ENCODE measurements around the gene PAQR7. TPM values are rescaled to one million over a fixed set of nuclear protein-coding genes. Genes with fewer than 3 reads are reported as not detected.

Gene PAQR7
- total RNA-seq, 1 experiment from 2014 or later: 6.7 TPM

DNA sequence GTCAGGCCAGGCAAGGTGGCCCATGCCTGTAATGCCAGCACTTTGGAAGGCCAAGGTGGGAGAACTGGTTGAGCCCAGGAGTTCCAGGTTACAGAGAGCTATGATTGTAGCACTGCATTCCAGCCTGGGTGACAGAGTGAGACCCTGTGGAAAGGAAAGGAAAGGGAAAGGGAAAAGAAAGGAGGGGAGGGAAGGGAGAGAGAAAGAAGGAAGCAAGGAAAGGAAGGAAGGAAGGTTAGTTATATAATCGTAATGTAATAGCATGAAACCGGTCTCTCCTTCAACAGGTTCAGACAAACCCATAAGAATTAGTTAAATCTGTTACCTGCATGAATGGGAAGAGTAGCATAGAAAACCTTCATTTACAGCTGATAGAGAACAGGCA, 1.2 kb upstream of the PAQR7 start:
- ATAC-seq (no peak), DNase-seq (ENCODE audit: low spot score) (no peak)
- CTCF ChIA-PET: interaction anchor here (1.2 to 4.1 kb wide), 3 partner anchors 19 to 287 kb away, joined by 3 to 55 read pairs (median 6); no protein-coding TSS in a partner anchor
- no peak overlapping the region for H3K27ac Mint-ChIP-seq
- POLR2A ChIA-PET: interaction anchor here (2.5 kb wide), 1 partner anchor 16 kb away, joined by 16 read pairs; no protein-coding TSS in a partner anchor
- TF ChIP-seq ZNF423 (CRISPR knock-in tag; IDR thresholded peaks at IDR 0.05) (no peak), NR1H2 (CRISPR knock-in tag; IDR thresholded peaks at IDR 0.05) (no peak), ZNF416 (CRISPR knock-in tag; IDR thresholded peaks at IDR 0.05) (no peak), ARID4B (CRISPR knock-in tag; IDR thresholded peaks at IDR 0.05; ENCODE audit: borderline replicate concordance) (no peak), ZNF138 (CRISPR knock-in tag; conservative IDR thresholded peaks at IDR 0.05) (no peak), CREB1 (CRISPR knock-in tag; IDR thresholded peaks at IDR 0.05) (no peak), ZNF317 (CRISPR knock-in tag; IDR thresholded peaks at IDR 0.05; ENCODE audit: borderline replicate concordance, low read depth) (no peak)
- TF ChIP-seq, protein P1, sequence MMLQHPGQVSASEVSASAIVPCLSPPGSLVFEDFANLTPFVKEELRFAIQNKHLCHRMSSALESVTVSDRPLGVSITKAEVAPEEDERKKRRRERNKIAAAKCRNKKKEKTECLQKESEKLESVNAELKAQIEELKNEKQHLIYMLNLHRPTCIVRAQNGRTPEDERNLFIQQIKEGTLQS (CRISPR knock-in tag; conservative IDR thresholded peaks at IDR 0.05): no peak
- H3K4me3 Mint-ChIP-seq: no peak overlapping the region
- H3K36me3 Mint-ChIP-seq: no peaks in the 10 kb centered on the region
- peaks cover 21% of the 10 kb centered on the region for H3K27me3 Mint-ChIP-seq (ENCODE audit: low read depth)
- H3K4me1 Mint-ChIP-seq: peaks cover 13% of the 10 kb centered on the region
- no peaks in the 10 kb centered on the region for H3K9me3 Mint-ChIP-seq

DNA sequence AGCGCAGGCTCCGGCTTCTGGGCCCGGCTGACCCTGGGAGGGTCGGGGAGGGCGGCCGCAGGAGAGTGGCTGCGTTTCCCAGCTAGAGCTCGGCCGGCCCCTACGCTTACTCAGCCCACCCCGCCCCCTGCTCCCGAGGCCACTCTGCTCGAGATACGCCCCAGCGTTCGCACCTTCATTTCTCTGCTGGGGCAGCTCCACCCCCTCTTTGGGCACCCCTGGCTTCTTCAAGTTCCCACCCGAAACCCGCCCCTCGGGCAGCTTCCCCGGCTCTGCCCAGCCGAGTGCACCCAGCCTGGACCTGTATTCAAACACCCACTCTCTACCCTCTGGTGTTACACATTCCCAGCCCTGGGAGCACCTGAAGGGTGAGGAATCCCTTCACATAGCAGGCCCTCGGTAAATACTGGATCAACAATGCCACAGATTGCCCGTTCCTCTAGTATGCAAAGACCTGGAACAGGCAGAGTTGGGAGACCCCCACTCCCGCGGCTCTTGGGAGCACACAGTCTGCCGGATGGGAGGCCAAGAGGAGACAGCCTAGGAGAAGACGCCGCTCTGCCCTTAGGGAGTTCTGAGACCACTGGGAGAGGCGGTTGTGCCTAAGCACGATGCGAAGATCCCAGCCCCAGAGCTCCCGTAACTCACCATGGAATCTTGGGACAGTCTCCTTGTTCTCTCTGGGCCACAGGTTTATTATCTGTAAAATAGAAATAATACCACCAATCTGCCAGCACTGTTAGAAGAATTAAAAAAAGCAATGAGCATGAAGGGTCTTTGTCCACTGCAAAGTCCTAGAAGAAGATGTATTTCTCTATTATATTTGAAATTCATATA, 566 bp upstream of the PAQR7 start:
- CTCF ChIA-PET: interaction anchor here (1.1 to 4.1 kb wide), 12 partner anchors 12 to 410 kb away, joined by 3 to 55 read pairs (median 7); partner anchors contain the start of genes CEP85 and PAFAH2
- H3K36me3 Mint-ChIP-seq: no peaks in the 10 kb centered on the region
- ATAC-seq (peak; percentile 77), DNase-seq (ENCODE audit: low spot score) (peak; percentile 75)
- POLR2A ChIA-PET: interaction anchor here (0.6 to 2.5 kb wide), 5 partner anchors 17 to 371 kb away, joined by 3 to 16 read pairs (median 4); no protein-coding TSS in a partner anchor
- peaks cover 19% of the 10 kb centered on the region for H3K4me1 Mint-ChIP-seq
- peak overlapping the region; percentile 72 for H3K4me3 Mint-ChIP-seq
- no peaks in the 10 kb centered on the region for H3K9me3 Mint-ChIP-seq
- H3K27me3 Mint-ChIP-seq (ENCODE audit: low read depth): peaks cover 21% of the 10 kb centered on the region
- H3K27ac Mint-ChIP-seq: peak overlapping the region; percentile 80
- no peak for TF ChIP-seq ATF6 (CRISPR knock-in tag; IDR thresholded peaks at IDR 0.05)
- 0 out of 2 replicates have a peak, but pooled peaks have one; percentile 33 for TF ChIP-seq TEAD4 (CRISPR knock-in tag; IDR thresholded peaks at IDR 0.05)
- TF ChIP-seq RELA (CRISPR knock-in tag; IDR thresholded peaks at IDR 0.05; ENCODE audit: borderline replicate concordance): 0 out of 2 replicates have a peak, but pooled peaks have one; percentile 4

DNA sequence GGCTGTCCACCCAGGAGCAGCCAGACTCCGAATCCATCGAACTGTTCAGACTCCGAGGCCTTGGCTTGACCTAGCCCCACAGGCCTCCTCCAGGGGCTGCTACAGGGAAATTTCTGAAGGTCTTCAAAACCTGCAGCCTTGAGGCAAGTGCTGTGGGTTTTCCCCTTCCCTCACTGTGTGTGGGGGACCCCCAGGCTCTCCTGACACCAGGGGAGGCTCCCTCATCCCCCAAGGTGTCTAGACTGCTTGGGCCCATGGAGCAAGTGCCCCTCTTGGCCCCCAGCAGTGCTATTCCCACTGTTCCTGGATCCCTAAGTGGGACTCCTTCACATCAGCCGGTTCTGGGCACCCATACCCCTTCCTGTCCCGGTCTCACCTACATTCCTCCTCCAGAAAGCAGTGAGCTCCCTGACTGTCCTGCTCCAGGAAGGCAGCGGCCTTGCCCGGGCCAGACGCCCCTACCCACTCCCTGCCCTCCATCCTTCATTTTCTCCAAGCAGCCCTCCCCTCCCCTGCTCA, 814 bp downstream of the PAQR7 start:
- Mint-ChIP-seq H3K4me1 (peaks cover 24% of the 10 kb centered on the region), H3K9me3 (no peaks in the 10 kb centered on the region), H3K27ac (0 out of 2 replicates have a peak overlapping the region, but pooled peaks have one; percentile 15), H3K4me3 (peak overlapping the region; percentile 77), H3K36me3 (no peaks in the 10 kb centered on the region), H3K27me3 (ENCODE audit: low read depth) (peaks cover 19% of the 10 kb centered on the region)
- no peak for ATAC-seq
- ChIA-PET POLR2A (interaction anchor here (0.5 to 2.5 kb wide), 8 partner anchors 12 to 598 kb away, joined by 3 to 16 read pairs (median 4); partner anchors contain the start of genes HMGN2 and STMN1), CTCF (interaction anchor here (0.6 to 4.1 kb wide), 16 partner anchors 10 to 411 kb away, joined by 3 to 55 read pairs (median 5); partner anchors contain the start of genes CEP85 and PAFAH2)
- no peak for DNase-seq (ENCODE audit: low spot score)
- TF ChIP-seq, protein P2, sequence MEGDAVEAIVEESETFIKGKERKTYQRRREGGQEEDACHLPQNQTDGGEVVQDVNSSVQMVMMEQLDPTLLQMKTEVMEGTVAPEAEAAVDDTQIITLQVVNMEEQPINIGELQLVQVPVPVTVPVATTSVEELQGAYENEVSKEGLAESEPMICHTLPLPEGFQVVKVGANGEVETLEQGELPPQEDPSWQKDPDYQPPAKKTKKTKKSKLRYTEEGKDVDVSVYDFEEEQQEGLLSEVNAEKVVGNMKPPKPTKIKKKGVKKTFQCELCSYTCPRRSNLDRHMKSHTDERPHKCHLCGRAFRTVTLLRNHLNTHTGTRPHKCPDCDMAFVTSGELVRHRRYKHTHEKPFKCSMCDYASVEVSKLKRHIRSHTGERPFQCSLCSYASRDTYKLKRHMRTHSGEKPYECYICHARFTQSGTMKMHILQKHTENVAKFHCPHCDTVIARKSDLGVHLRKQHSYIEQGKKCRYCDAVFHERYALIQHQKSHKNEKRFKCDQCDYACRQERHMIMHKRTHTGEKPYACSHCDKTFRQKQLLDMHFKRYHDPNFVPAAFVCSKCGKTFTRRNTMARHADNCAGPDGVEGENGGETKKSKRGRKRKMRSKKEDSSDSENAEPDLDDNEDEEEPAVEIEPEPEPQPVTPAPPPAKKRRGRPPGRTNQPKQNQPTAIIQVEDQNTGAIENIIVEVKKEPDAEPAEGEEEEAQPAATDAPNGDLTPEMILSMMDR (IDR thresholded peaks at IDR 0.05): no peak
- TF ChIP-seq, protein P3, sequence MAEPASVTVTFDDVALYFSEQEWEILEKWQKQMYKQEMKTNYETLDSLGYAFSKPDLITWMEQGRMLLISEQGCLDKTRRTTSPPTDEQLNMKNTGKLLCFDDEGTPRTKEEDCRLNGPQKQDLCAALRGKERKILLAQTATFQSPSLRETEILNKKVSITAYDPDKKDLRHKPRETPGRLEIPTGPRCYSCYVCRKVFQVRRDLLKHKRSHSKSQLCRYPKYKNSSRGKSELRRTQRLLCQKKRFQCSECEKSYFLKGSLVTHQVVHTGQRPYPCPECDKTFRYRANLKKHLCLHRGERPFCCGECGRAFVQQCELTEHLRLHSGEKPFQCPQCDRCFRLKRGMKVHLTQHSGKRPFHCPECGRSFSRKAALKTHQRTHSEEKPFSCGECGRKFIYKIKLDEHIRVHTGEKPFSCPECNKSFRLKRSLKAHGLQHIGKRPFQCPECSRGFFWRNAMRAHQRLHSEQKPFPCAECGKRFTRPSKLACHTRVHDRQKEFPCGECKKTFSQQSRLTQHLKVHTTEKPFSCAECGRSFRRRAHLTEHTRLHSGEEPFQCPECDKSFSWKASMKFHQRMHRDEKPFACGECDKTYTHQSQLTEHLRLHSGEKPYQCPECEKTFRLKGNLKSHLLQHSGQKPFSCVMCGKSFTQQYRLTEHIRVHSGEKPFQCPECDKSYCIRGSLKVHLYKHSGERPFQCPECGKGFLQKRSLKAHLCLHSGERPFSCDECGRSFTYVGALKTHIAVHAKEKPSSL (CRISPR knock-in tag; conservative IDR thresholded peaks at IDR 0.05): no peak
- TF ChIP-seq, protein P4, sequence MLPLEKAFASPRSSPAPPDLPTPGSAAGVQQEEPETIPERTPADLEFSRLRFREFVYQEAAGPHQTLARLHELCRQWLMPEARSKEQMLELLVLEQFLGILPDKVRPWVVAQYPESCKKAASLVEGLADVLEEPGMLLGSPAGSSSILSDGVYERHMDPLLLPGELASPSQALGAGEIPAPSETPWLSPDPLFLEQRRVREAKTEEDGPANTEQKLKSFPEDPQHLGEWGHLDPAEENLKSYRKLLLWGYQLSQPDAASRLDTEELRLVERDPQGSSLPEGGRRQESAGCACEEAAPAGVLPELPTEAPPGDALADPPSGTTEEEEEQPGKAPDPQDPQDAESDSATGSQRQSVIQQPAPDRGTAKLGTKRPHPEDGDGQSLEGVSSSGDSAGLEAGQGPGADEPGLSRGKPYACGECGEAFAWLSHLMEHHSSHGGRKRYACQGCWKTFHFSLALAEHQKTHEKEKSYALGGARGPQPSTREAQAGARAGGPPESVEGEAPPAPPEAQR (CRISPR knock-in tag; IDR thresholded peaks at IDR 0.05): no peak
- no peak for TF ChIP-seq ZNF121 (CRISPR knock-in tag; IDR thresholded peaks at IDR 0.05)
- no peak; the same call in 1 of the 2 replicates for TF ChIP-seq NFE2L1 (CRISPR knock-in tag; IDR thresholded peaks at IDR 0.05)

Measured in WTC11 (cell line).